DND-41 (cell line): ENCODE measurements around the gene PRELID1.

Experiments used
- ATAC-seq: fragments of 200-7000 bp; cut with Tn5 transposase; 3 replicates; pipeline ENCODE4 v1.9.1; 2021; ENCODE audit warnings: low read depth; ENCODE audit not compliant: insufficient read depth
- DNase-seq: peaks from one replicate; pipeline ENCODE4 v3.0.0-alpha.2; 2020
- H2AFZ ChIP-seq: 2 replicates; pipeline ENCODE4 v1.6.0; 2012; ENCODE audit warnings: low read depth, low read length
- H3K27ac ChIP-seq: 2 replicates; pipeline ENCODE4 v1.5.1; 2012; ENCODE audit warnings: low read length, inconsistent platforms
- H3K27me3 ChIP-seq: fragments of 200-600 bp; sonication (generic); 2 replicates; pipeline ENCODE4 v1.6.0; 2012; ENCODE audit warnings: low read length, mild to moderate bottlenecking, inconsistent platforms; ENCODE audit not compliant: insufficient read depth, poor library complexity
- H3K36me3 ChIP-seq: 2 replicates; pipeline ENCODE4 v1.5.1; 2012; ENCODE audit warnings: low read length, inconsistent platforms; ENCODE audit not compliant: insufficient read depth
- H3K4me1 ChIP-seq: 2 replicates; pipeline ENCODE4 v1.5.1; 2012; ENCODE audit warnings: mild to moderate bottlenecking, low read length; ENCODE audit not compliant: insufficient read depth
- H3K4me2 ChIP-seq: 2 replicates; pipeline ENCODE4 v1.6.0; 2012; ENCODE audit warnings: mild to moderate bottlenecking, moderate library complexity, low read length, inconsistent platforms; ENCODE audit not compliant: insufficient read depth
- H3K4me3 ChIP-seq, 2 experiments: fragments of 200-600 bp in 1 of 2; shearing (Covaris generic) in 1 of 2; 2 replicates each; pipeline ENCODE4 v1.5.1; 2012 to 2016; ENCODE audit warnings: inconsistent platforms in 2 of 2, low read length in 2 of 2, mild to moderate bottlenecking in 2 of 2, low read depth in 1 of 2, moderate library complexity in 1 of 2
- H3K79me2 ChIP-seq: 2 replicates; pipeline ENCODE4 v1.6.0; 2012; ENCODE audit warnings: low read length, inconsistent platforms; ENCODE audit not compliant: insufficient read depth
- H3K9ac ChIP-seq: 2 replicates; pipeline ENCODE4 v1.6.0; 2012; ENCODE audit warnings: low read depth, mild to moderate bottlenecking, inconsistent platforms, low read length, moderate library complexity
- H3K9me3 ChIP-seq: 2 replicates; pipeline ENCODE4 v1.5.1; 2012; ENCODE audit warnings: low read length, moderate library complexity, mild to moderate bottlenecking, inconsistent platforms; ENCODE audit not compliant: insufficient read depth, severe bottlenecking
- H4K20me1 ChIP-seq: 2 replicates; pipeline ENCODE4 v1.6.0; 2012; ENCODE audit warnings: low read length; ENCODE audit not compliant: insufficient read depth
- EZH2 ChIP-seq: IDR thresholded peaks from 3 replicates; pipeline ENCODE4 v1.6.1; 2012; ENCODE audit warnings: borderline replicate concordance, low read depth, mild to moderate bottlenecking, moderate library complexity, low read length, inconsistent platforms; ENCODE audit not compliant: severe bottlenecking
- TF ChIP-seq, protein P1 (sequence below): IDR thresholded peaks from 2 replicates; pipeline ENCODE4 v1.5.1; 2012; ENCODE audit warnings: borderline replicate concordance, low read length, moderate library complexity, mild to moderate bottlenecking; ENCODE audit not compliant: poor library complexity, severe bottlenecking; ENCODE audit errors: extremely low read depth

The PRELID1 gene

DNA sequence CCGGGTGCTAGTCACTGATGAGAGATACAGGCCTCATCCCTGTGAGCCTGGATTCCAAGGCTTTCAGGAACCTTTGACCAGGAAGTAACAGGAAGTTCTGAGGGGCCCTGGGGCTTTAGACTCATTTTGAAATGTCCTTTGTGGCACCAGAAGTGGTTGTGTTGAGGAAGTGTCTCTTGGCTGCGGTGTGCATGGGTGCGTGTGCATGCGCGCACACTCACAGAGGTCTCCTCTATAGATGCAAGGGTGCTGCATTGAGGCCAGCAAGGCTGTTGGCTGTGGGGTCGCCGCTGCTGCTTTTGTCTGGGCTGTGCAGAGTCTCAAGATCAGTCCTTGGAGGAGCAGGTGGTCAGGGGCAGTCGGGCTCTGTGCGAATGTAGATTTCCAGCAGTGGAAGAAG is 7.7 kb upstream of the PRELID1 start:
- H3K9ac ChIP-seq = no peak overlapping the region
- no peak for TF ChIP-seq EZH2
- TF ChIP-seq, protein P1, sequence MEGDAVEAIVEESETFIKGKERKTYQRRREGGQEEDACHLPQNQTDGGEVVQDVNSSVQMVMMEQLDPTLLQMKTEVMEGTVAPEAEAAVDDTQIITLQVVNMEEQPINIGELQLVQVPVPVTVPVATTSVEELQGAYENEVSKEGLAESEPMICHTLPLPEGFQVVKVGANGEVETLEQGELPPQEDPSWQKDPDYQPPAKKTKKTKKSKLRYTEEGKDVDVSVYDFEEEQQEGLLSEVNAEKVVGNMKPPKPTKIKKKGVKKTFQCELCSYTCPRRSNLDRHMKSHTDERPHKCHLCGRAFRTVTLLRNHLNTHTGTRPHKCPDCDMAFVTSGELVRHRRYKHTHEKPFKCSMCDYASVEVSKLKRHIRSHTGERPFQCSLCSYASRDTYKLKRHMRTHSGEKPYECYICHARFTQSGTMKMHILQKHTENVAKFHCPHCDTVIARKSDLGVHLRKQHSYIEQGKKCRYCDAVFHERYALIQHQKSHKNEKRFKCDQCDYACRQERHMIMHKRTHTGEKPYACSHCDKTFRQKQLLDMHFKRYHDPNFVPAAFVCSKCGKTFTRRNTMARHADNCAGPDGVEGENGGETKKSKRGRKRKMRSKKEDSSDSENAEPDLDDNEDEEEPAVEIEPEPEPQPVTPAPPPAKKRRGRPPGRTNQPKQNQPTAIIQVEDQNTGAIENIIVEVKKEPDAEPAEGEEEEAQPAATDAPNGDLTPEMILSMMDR = no peak
- peaks cover 71% of the 10 kb centered on the region for H3K36me3 ChIP-seq
- H3K79me2 ChIP-seq = no peaks in the 10 kb centered on the region
- H3K4me1 ChIP-seq = peaks cover 30% of the 10 kb centered on the region
- no peak overlapping the region for H3K4me2 ChIP-seq
- no peak overlapping the region for H3K27ac ChIP-seq
- no peaks in the 10 kb centered on the region for H3K27me3 ChIP-seq
- ATAC-seq (no peak), DNase-seq (no peak)
- H4K20me1 ChIP-seq = peaks cover 11% of the 10 kb centered on the region; the same call in 1 of the 2 replicates
- no peak overlapping the region for H2AFZ ChIP-seq
- no peak overlapping the region for H3K4me3 ChIP-seq
- no peaks in the 10 kb centered on the region for H3K9me3 ChIP-seq

DNA sequence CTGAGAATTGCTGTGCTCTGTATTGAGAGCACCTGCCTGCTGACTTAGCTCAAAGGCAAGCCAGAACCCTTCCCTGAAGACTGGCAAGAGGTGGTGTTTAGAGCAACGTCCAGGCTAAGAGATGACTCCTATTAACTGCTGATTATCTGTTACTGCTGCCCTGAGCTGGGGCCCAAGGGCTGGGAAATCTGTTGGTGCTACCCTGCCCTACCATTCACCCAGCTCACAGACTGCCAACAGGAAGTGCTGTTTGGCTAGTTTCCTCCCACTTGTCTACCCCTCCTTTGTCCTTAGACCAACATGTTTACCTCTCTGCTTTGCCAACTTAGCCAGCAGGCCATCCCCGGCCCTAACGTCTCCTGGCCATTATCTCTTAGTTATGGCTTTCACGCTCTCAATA is 7.0 kb upstream of the PRELID1 start:
- Histone ChIP-seq H3K27ac (no peak overlapping the region), H3K4me3 (no peak overlapping the region), H3K79me2 (0 out of 2 replicates have a peak, but pooled peaks cover under 1% of the 10 kb centered on the region), H3K27me3 (no peaks in the 10 kb centered on the region), H3K36me3 (peaks cover 72% of the 10 kb centered on the region), H3K9me3 (no peaks in the 10 kb centered on the region), H3K4me1 (peaks cover 36% of the 10 kb centered on the region), H3K4me2 (no peak overlapping the region), H3K9ac (no peak overlapping the region), H4K20me1 (peaks cover 14% of the 10 kb centered on the region; the same call in 1 of the 2 replicates), H2AFZ (no peak overlapping the region)
- no peak for TF ChIP-seq EZH2
- TF ChIP-seq, protein P1 = no peak
- ATAC-seq = no peak
- no peak for DNase-seq

DNA sequence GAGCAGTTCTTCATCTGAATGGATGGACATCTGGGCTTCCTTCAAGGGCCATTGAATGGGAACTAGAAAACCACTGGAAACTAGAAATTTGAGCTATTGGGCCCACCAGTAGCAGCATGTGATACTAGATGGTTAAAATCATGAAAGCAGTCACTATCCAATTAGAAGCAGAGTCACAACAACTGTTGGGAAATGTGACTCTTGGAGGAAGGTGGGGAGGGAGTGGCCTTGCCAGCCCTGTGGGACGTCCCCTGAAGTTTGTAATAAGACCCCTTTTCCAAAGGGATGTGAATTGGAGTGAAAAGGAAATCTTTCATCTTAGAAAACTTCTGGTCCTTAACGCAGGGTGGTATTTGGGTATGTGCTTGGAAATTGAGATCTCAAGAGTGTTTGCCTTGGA is 5.7 kb upstream of the PRELID1 start:
- ATAC-seq (no peak), DNase-seq (no peak)
- peaks cover 50% of the 10 kb centered on the region for H3K4me1 ChIP-seq
- no peak for TF ChIP-seq EZH2
- TF ChIP-seq, protein P1 = no peak
- H3K79me2 ChIP-seq = peaks cover 14% of the 10 kb centered on the region
- no peak overlapping the region for H2AFZ ChIP-seq
- no peak overlapping the region for H3K27ac ChIP-seq
- no peak overlapping the region for H3K4me2 ChIP-seq
- H3K36me3 ChIP-seq = peaks cover 67% of the 10 kb centered on the region
- no peak overlapping the region for H3K9ac ChIP-seq
- no peak overlapping the region for H3K4me3 ChIP-seq
- no peaks in the 10 kb centered on the region for H3K27me3 ChIP-seq
- H4K20me1 ChIP-seq = peaks cover 20% of the 10 kb centered on the region; the same call in 1 of the 2 replicates
- no peaks in the 10 kb centered on the region for H3K9me3 ChIP-seq

DNA sequence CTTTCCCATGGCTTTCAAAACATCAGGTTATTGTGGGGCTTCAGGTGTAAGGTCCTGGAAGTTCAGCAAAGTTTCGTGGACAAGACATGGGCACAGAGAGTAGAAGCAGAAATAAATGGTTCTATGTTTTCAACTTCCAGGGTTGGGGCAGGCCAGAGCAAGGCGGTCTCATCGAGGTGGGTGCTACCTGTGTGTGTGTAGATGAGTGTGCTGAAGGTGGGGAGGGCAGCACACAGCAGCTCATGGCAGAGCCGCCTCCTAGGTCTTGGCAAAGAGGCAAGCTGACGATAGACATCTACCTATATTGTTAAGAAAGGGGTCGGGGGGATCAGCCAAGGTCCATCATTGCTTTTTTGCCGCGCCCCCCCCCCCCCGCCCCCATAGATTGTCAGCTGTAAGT is 3.9 kb upstream of the PRELID1 start:
- Histone ChIP-seq H3K4me2 (peak overlapping the region; percentile 55), H3K4me1 (peaks cover 57% of the 10 kb centered on the region), H3K27ac (peak overlapping the region; percentile 61), H3K9me3 (no peaks in the 10 kb centered on the region), H3K4me3 (no peak overlapping the region), H3K36me3 (peaks cover 55% of the 10 kb centered on the region), H3K27me3 (no peaks in the 10 kb centered on the region), H2AFZ (no peak overlapping the region), H3K9ac (peak overlapping the region; percentile 37; the same call in 1 of the 2 replicates), H3K79me2 (peaks cover 31% of the 10 kb centered on the region), H4K20me1 (peaks cover 27% of the 10 kb centered on the region; the same call in 1 of the 2 replicates)
- TF ChIP-seq EZH2 = no peak
- TF ChIP-seq, protein P1 = no peak
- DNase-seq (no peak), ATAC-seq (no peak)
